ENCODE data around the gene CDH12.

CDH12 gene

DNA sequence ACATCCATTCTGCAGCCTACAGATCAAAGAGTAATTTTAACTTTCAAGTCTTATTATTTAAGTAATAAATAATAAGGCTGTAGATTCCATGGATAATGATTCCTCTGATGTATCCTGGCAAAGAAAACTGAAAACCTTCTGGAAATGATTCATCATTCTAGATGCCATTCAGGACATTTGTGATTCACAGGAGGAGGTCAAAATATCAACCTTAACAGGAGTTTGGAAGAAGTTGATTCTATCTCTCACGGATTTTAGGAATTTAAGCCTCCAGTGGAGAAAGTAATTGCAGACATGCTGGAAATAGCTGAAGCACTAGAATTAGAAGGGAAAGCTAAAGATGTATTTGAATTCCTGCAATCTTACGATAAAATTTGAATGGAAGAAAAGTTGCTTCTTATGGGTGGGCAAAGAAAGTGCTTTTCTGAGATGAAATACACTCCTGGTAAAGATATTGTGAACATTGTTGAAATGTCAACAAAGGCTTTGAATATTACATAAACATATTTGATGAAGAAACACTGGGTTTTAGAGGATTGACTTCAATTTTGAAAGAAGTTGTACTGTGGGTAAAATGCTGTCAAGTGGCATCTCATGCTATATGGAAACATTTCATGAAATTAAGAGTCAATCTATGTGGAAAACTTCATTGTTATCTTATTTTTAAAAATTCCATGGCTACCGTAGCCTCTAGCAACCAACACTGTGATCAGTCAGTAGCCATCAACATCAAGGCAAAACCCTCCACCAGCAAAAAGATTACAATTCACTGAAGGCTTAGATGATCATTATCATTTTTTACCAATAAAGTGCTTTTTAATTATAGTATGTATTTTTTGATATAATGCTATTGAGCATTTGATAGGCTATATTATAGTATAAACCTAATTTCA, 1141.0 kb downstream of the CDH12 start:
- no peak for DNase-seq (ENCODE audit: low read depth in 2 of 2)

GRCh38 chr5:21709770-21710169, 1143.4 kb downstream of the CDH12 start:
- DNase-seq (ENCODE audit: low read depth in 2 of 2): no peak

DNA sequence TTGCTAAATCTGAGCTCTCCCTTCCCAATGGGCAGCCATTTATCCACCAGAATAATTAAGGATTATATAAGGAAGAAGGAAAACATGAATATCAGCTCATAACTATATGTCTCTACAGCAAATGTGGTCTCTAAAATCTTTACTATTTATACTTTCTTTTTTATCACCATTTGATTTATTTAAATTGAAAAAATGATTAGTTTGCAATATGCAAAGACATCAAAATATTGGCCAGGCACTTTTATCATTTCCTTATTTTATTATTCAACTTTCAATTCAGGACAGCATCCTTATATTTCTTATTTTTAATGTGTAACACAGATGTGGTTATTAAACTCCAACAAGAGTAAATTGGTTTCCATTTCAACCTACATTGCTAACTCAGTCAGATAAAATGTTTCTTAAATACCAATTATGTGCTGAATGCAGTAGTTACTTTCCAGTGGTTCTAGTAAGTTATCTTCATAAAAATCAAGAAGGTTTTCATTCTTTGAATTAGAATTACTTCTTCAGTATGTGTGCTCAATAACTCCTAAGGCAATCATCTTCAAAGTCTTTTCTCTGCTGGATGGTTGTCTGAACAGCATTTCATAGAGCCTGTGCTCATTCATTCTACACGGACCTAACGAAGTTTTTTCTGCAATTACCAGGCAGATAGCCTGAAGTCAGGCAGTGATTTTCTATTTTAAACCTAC, 1148.0 kb downstream of the CDH12 start:
- DNase-seq (ENCODE audit: low read depth in 2 of 2): no peak

DNA sequence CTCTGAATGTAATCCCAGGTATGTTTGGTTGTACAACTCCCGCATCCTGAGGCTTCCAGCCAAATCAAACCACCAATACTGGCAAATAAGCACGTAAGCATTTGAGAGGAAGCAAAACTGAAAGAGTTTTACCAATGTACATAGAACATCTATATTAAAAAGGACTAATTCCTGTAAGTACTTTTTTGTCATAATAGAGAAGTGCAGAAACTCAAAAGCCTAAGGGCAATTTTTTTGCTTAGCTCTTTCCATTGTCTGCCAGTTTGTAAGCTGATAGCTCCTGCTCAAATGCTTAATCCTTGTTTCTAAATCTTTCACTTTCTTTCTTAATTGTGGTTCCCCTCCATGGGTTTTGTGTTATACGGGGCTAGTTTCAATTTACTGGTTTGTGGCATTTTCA, 1151.8 kb downstream of the CDH12 start:
- no peak for DNase-seq (ENCODE audit: low read depth in 2 of 2)
